ENCODE results near the gene EBF4. TPM values are rescaled to one million over a fixed set of nuclear protein-coding genes. Genes with fewer than 3 reads are reported as not detected.

Gene EBF4
- polyA plus RNA-seq, 1 experiment, result 0.60 TPM

- POLR2A ChIA-PET, result no interaction called here
- CTCF ChIA-PET, result interaction anchor here (1.0 to 2.7 kb wide), 4 partner anchors 9 to 111 kb away, joined by 3 to 9 read pairs (median 4); no protein-coding TSS in a partner anchor
These were observed 48.1 kb downstream of the EBF4 start for GRCh38 chr20:2740702-2741101.

GRCh38 chr20:2741463-2741862 is 48.9 kb downstream of the EBF4 start:
- H3K9me3 ChIP-seq (ENCODE audit: control insufficient read depth, insufficient read depth, low read length), result no peaks in the 10 kb centered on the region
- CTCF ChIA-PET, result interaction anchor here (0.6 to 2.7 kb wide), 12 partner anchors 10 to 221 kb away, joined by 3 to 9 read pairs (median 3); no protein-coding TSS in a partner anchor
- H3K4me3 ChIP-seq (ENCODE audit: low read depth, low read length), result no peak overlapping the region
- no peak overlapping the region for H3K27ac ChIP-seq (ENCODE audit: low read depth, low read length)
- no peak for DNase-seq (ENCODE audit: low read depth, low spot score)
- POLR2A ChIA-PET, result no interaction called here
- no peak for TF ChIP-seq CTCF (IDR thresholded peaks at IDR 0.05; ENCODE audit: low read depth, low read length)
- H3K27me3 ChIP-seq (ENCODE audit: control insufficient read depth, insufficient read depth, low read length), result peaks cover 37% of the 10 kb centered on the region

More at GRCh38 chr20:2740702-2741101, 48.1 kb downstream of the EBF4 start:
- no peak for TF ChIP-seq CTCF (IDR thresholded peaks at IDR 0.05; ENCODE audit: low read depth, low read length)
- Histone ChIP-seq H3K27ac (ENCODE audit: low read depth, low read length) (no peak overlapping the region), H3K27me3 (ENCODE audit: control insufficient read depth, insufficient read depth, low read length) (peaks cover 31% of the 10 kb centered on the region), H3K4me3 (ENCODE audit: low read depth, low read length) (no peak overlapping the region), H3K9me3 (ENCODE audit: control insufficient read depth, insufficient read depth, low read length) (no peaks in the 10 kb centered on the region)
- no peak for DNase-seq (ENCODE audit: low read depth, low spot score)

GRCh38 chr20:2741881-2742280 is 49.3 kb downstream of the EBF4 start:
- ChIA-PET POLR2A (no interaction called here), CTCF (interaction anchor here (0.6 to 2.7 kb wide), 11 partner anchors 9 to 138 kb away, joined by 3 to 9 read pairs (median 3); no protein-coding TSS in a partner anchor)
- no peak overlapping the region for H3K4me3 ChIP-seq (ENCODE audit: low read depth, low read length)
- H3K9me3 ChIP-seq (ENCODE audit: control insufficient read depth, insufficient read depth, low read length), result no peaks in the 10 kb centered on the region
- H3K27ac ChIP-seq (ENCODE audit: low read depth, low read length), result no peak overlapping the region
- no peak for DNase-seq (ENCODE audit: low read depth, low spot score)
- H3K27me3 ChIP-seq (ENCODE audit: control insufficient read depth, insufficient read depth, low read length), result peaks cover 37% of the 10 kb centered on the region
- TF ChIP-seq CTCF (IDR thresholded peaks at IDR 0.05; ENCODE audit: low read depth, low read length), result no peak

- DNase-seq (ENCODE audit: low read depth, low spot score), result no peak
- H3K4me3 ChIP-seq (ENCODE audit: low read depth, low read length), result no peak overlapping the region
- H3K27me3 ChIP-seq (ENCODE audit: control insufficient read depth, insufficient read depth, low read length), result peaks cover 37% of the 10 kb centered on the region
- H3K9me3 ChIP-seq (ENCODE audit: control insufficient read depth, insufficient read depth, low read length), result no peaks in the 10 kb centered on the region
- no peak for TF ChIP-seq CTCF (IDR thresholded peaks at IDR 0.05; ENCODE audit: low read depth, low read length)
- no peak overlapping the region for H3K27ac ChIP-seq (ENCODE audit: low read depth, low read length)
- POLR2A ChIA-PET, result no interaction called here
- CTCF ChIA-PET, result interaction anchor here (0.6 to 2.7 kb wide), 6 partner anchors 9 to 137 kb away, joined by 3 to 9 read pairs (median 4); no protein-coding TSS in a partner anchor
These were observed 49.9 kb downstream of the EBF4 start for GRCh38 chr20:2742431-2742830.

- Histone ChIP-seq H3K27me3 (ENCODE audit: control insufficient read depth, insufficient read depth, low read length) (peaks cover 34% of the 10 kb centered on the region), H3K9me3 (ENCODE audit: control insufficient read depth, insufficient read depth, low read length) (no peaks in the 10 kb centered on the region), H3K27ac (ENCODE audit: low read depth, low read length) (no peak overlapping the region), H3K4me3 (ENCODE audit: low read depth, low read length) (no peak overlapping the region)
- TF ChIP-seq CTCF (IDR thresholded peaks at IDR 0.05; ENCODE audit: low read depth, low read length), result peak; percentile 89
- DNase-seq (ENCODE audit: low read depth, low spot score), result peak; percentile 15
- ChIA-PET CTCF (interaction anchor here (0.6 to 1.6 kb wide), 15 partner anchors 9 to 275 kb away, joined by 3 to 15 read pairs (median 4); partner anchors contain the start of gene NOP56), POLR2A (no interaction called here)
These were observed 50.5 kb downstream of the EBF4 start for GRCh38 chr20:2742934-2743559.
